ENCODE measurements around the gene RSPO1.
"Not testable (repeated sequence)": the region's sequence is repeated elsewhere in the genome, so short reads cannot be mapped to it uniquely, and the experiment has no call there.

RSPO1 gene

GRCh38 chr1:37612186-37612585, 22.5 kb downstream of the RSPO1 start:
- no peak for DNase-seq

GRCh38 chr1:37609994-37610393, 24.7 kb downstream of the RSPO1 start:
- DNase-seq, result no peak

- no peak for DNase-seq
Observed at GRCh38 chr1:37609002-37609401, 25.7 kb downstream of the RSPO1 start.

- no peak for DNase-seq
Observed at GRCh38 chr1:37606481-37607263, 28.0 kb downstream of the RSPO1 start.

DNA sequence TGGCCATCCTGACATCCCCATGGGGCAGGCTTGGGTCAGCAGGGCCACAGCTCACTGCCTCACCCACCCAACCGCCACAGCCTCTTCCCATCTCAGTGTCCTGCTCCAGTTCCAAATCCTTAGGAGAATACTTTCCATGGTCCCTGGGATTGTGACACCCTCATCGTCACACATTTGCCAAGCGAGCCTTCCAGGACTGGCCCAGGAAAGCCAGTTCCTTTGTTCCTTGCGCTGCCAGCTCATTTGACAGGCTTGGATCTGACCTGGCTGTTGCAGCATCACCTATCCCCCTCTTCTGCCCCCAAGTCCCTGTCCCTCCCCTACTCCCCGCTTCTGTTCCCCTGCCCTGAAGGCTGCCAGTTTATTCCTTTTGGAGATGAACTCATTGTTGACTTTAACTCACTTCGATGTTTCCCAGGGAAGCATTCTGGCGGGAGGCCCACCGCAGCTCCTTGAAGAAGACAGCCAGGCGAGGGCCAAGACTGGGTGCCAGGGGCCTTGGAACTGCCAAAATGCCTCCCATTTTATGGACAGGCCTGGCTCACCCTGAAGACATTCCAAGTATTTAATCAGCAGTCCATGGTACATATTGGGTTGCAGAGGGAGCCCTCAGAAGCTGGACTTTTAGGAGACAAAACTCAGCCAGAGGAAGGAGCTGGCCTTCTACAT, 28.8 kb downstream of the RSPO1 start:
- DNase-seq, result no peak

DNA sequence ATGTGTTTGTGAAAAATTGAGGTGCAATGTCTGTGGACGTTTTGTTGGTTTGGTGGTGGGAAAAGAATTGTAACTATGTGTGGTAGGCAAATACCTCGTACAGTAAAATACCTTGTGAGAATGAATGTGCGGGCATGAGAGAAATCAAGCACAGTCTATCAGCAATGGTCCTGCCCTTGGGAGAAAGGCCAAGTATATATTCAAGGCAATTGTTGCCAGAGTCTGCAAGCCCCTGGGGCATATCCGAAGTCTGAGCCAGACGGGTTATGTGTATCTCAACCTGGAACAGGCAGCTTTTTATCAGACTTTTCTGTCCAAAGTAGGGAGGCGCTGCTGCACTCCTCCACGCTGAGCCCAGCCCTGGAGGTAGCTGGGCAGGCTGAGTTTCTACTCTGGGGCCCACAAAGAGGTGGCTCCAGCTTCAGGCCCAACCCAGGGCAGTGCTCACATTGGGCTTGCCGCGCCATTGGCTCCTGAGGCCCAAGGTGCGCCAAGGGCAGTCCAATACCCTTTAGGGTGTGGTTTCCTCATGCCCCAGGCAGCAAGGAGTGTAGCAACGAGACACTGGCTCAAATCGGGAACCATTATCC, 29.5 kb downstream of the RSPO1 start:
- DNase-seq, result no peak

DNA sequence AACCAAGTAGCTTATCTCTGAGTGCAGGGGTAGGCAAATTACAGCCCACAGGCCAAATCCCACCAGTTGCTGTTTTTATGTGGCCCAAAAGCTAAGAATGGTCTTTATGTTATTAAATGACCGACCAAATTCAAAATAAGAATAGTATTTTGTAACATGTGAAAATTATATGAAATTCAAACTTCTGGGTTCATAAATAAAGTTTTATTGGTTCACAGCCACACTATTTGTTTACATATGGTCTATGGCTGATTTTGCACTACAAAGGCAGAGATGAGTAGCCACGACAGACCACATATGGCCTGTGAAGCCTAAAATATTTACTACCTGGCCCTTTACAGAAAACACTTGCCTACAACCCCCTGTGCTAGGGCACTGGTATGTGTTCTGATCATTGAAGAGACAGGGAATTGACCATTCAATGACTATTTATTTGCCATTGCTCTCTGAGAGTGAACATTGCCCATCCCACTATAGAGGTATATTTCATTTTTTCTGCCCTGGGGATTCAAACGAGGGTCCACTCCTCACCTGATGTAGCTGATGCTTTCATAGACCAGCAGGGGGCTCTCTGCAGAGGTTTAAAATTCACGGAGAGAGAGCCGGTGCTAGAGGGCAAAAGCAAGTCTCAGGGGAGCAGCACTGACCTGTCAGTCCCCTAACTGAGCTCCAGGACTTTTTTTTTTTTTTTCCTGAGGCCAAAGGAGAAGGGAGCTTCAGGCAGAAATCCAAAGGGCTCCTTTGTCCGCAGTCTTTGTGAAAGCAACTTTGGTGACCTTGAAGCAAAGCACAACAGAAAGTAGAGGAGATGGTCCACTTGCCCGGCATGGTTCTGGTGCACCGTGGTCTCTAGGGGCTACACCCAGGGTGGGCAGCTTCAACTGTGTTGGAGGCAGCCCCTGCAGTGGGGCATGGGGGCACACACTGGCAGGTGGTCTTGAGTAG, 31.7 kb downstream of the RSPO1 start:
- DNase-seq, result no peak

DNA sequence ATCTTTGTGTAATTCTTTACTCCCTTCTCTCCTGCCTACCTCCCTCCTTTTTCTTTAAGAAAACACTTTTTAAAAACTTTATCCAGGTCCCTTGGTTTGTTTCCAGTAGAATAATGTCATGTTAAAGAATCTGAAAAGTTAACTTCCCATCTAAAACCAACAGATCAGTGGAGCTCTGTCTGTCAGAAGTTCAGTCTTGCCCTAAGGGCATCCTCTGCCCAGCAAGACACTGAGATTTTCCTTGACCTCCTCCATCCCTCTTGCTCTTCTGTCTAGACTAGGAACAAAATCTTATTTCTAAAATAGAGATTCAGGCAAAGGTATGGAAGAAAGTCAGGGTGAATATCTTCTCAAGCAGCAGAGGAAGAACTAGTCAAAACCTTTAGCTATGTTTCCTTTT, 33.3 kb downstream of the RSPO1 start:
- DNase-seq, result no peak

GRCh38 chr1:37599940-37600339, 34.8 kb downstream of the RSPO1 start:
- no peak for DNase-seq

- no peak for DNase-seq
Observed at GRCh38 chr1:37596182-37596667, 38.5 kb downstream of the RSPO1 start.

- peak; percentile 99 for DNase-seq
Observed at GRCh38 chr1:37595440-37596181, 39.1 kb downstream of the RSPO1 start, which contains the start of gene GNL2. Gene GNL2 (minus strand): TSS chr1:37595937. CDS start chr1:37595822, 115 bp downstream.

- no peak for DNase-seq
Observed at GRCh38 chr1:37593726-37594125, 41.0 kb downstream of the RSPO1 start.

DNA sequence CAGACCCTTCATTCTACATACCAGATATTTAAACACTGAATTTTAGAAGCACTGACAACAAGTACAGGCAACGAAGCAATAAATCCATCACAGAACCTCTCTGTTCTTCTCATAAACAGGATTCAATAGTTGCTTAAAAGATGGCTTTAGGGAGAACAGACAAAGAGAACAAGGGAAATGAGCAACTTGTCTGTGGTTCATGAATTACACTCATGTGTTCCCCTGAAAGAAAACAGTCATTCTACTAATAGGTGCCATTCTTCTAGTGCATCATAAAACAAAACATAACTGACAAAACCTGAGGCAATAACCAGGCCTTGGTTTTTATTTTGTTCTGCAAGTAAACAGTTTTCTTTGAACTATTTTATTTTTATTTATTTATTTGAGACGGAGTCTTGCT, 45.8 kb downstream of the RSPO1 start:
- DNase-seq, result no peak

GRCh38 chr1:37584544-37584943, 50.1 kb downstream of the RSPO1 start:
- DNase-seq, result not testable (repeated sequence)

DNA sequence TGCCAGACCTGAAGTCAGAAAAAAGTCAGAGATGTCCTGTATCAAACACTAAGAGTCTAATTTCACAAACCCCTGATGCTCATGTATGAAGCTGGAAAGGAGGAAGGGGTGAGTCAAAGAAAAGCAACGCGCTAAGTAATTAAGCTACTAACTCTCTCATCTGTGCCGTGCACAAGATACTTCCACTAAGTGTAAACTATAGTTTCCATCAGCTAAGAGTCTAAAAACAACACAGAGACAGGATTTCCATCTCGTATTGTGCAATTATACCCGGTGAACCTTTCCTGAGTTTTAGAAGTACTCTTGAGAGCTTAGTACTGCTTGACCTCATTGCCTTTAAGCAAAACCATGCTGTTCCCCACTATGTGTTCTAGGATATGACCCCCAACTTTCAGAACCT, 59.0 kb downstream of the RSPO1 start:
- no peak for DNase-seq

GRCh38 chr1:37574834-37575480, 59.7 kb downstream of the RSPO1 start:
- no peak for DNase-seq

DNA sequence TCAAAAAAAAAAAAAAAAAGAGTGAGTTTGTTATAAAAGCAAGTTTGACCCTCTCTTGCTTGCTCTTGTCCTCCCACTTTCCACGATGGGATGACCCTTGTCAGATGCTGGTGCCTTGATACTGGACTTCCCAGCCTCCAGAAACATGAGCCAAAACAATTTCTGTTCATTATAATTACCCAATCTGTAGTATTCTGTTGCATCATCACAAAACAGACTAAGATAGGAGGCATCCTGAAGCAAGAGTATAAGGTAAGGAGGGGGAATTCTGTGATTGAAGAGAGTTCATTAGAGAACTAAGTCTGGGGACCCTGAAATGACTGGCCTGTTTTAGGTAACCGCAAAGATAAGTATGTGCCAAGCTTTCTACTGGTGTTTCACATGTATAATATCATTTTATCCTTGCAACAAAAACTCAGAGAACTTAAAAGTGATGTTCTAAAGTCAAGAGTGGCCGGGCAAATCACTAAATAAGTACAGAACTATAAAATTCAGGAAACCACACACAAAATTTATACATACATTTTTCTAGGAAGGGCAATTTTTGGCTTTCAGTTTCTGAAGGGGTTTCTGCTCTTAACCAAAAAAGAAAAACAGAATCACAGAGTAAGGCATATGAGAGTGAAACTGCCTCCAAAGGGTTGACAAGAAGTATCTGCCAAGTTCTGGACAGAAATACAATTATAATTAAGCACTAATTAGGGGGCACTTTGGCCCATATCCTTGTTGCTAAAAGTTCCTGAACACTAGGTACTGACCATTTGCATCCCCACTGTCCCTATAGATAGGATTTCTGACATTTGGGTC, 64.0 kb downstream of the RSPO1 start:
- no peak for DNase-seq

DNA sequence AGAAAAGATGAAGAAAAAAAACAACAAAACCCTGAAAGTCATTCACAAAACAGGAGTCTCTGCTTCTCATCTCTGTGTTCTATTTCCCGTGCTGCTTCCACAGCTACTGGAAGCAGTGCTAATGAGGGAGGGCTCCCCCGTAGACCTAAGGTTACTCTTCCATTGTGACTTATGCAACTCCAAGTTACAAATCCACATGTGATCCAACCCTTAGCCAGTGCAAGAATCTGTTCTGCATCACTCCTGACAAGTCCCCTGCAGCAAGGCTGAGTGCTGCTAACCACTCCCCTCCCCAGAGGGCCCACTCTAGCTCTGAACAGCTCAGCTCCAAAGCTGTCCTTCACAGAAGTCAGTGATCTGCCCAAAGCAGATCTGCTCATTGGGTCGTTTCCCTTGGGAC, 67.7 kb downstream of the RSPO1 start:
- DNase-seq, result no peak

DNA sequence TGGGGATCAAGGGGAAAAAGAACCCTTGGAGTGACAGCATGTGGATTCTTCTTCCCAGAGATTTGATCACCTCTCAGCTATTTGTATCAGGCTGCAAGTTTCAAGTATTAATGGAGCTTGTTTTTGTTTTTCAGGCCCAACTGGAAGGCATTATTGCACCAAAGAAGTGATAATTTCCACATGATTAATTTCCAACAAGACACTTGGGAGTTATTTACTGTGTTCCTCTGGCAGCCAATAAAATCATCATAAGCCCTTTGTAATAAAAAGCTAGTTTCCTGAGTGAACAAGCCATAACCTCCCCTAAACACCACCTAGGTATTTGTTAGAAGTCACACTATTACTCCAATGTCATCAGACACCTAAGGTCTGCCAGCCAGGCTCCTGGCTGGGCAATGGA, 69.8 kb downstream of the RSPO1 start:
- no peak for DNase-seq

- no peak for DNase-seq
Observed at GRCh38 chr1:37562984-37563383, 71.7 kb downstream of the RSPO1 start.

All from femur (tissue), 1 donor.